Measurements from ENCODE around the gene IRGC.

Gene IRGC

GRCh38 chr19:43691755-43692154 is 24.1 kb upstream of the IRGC start:
- no peaks in the 10 kb centered on the region for H3K4me1 ChIP-seq (ENCODE audit: control insufficient read depth, insufficient read depth, low read length, poor library complexity, severe bottlenecking)
- 90 to 96% methylated on average over 4 to 5 of the region's 5 CpGs for WGBS, 2 experiments (ENCODE audit: insufficient coverage in 2 of 2)
- peaks cover 24% of the 10 kb centered on the region for H3K9me3 ChIP-seq (ENCODE audit: control insufficient read depth, low read length)
- no peak overlapping the region for H3K27ac ChIP-seq (ENCODE audit: low read depth, low read length, severe bottlenecking)
- no peaks in the 10 kb centered on the region for H3K36me3 ChIP-seq (ENCODE audit: control insufficient read depth, insufficient read depth, low read length)
- no peak overlapping the region for H3K4me3 ChIP-seq (ENCODE audit: extremely low read depth, insufficient read depth, low read length, poor library complexity, severe bottlenecking)

- Histone ChIP-seq H3K4me1 (ENCODE audit: control insufficient read depth, insufficient read depth, low read length, poor library complexity, severe bottlenecking) (no peaks in the 10 kb centered on the region), H3K27ac (ENCODE audit: low read depth, low read length, severe bottlenecking) (no peak overlapping the region), H3K36me3 (ENCODE audit: control insufficient read depth, insufficient read depth, low read length) (no peaks in the 10 kb centered on the region), H3K9me3 (ENCODE audit: control insufficient read depth, low read length) (peaks cover 24% of the 10 kb centered on the region), H3K4me3 (ENCODE audit: extremely low read depth, insufficient read depth, low read length, poor library complexity, severe bottlenecking) (no peak overlapping the region)
- 80 to 90% methylated on average over 1 of the region's 2 CpGs for WGBS, 2 experiments (ENCODE audit: insufficient coverage in 2 of 2)
These were observed 23.5 kb upstream of the IRGC start for GRCh38 chr19:43692385-43692784.

- H3K36me3 ChIP-seq (ENCODE audit: control insufficient read depth, insufficient read depth, low read length): no peaks in the 10 kb centered on the region
- no peak overlapping the region for H3K4me3 ChIP-seq (ENCODE audit: extremely low read depth, insufficient read depth, low read length, poor library complexity, severe bottlenecking)
- H3K4me1 ChIP-seq (ENCODE audit: control insufficient read depth, insufficient read depth, low read length, poor library complexity, severe bottlenecking): no peaks in the 10 kb centered on the region
- WGBS, 2 experiments (ENCODE audit: insufficient coverage in 2 of 2): 95 to 100% methylated on average over 1 to 3 of the region's 4 CpGs
- H3K9me3 ChIP-seq (ENCODE audit: control insufficient read depth, low read length): peaks cover 24% of the 10 kb centered on the region
- H3K27ac ChIP-seq (ENCODE audit: low read depth, low read length, severe bottlenecking): no peak overlapping the region
These were observed 23.0 kb upstream of the IRGC start for GRCh38 chr19:43692877-43693276.

GRCh38 chr19:43694553-43694952 is 21.3 kb upstream of the IRGC start:
- no peak overlapping the region for H3K27ac ChIP-seq (ENCODE audit: low read depth, low read length, severe bottlenecking)
- H3K9me3 ChIP-seq (ENCODE audit: control insufficient read depth, low read length): peaks cover 24% of the 10 kb centered on the region
- H3K4me3 ChIP-seq (ENCODE audit: extremely low read depth, insufficient read depth, low read length, poor library complexity, severe bottlenecking): no peak overlapping the region
- H3K36me3 ChIP-seq (ENCODE audit: control insufficient read depth, insufficient read depth, low read length): no peaks in the 10 kb centered on the region
- WGBS, 2 experiments (ENCODE audit: insufficient coverage in 2 of 2): 83 to 91% methylated on average over 5 of the region's 5 CpGs
- no peaks in the 10 kb centered on the region for H3K4me1 ChIP-seq (ENCODE audit: control insufficient read depth, insufficient read depth, low read length, poor library complexity, severe bottlenecking)

- Histone ChIP-seq H3K36me3 (ENCODE audit: control insufficient read depth, insufficient read depth, low read length) (no peaks in the 10 kb centered on the region), H3K27ac (ENCODE audit: low read depth, low read length, severe bottlenecking) (no peak overlapping the region), H3K9me3 (ENCODE audit: control insufficient read depth, low read length) (peaks cover 14% of the 10 kb centered on the region), H3K4me3 (ENCODE audit: extremely low read depth, insufficient read depth, low read length, poor library complexity, severe bottlenecking) (no peak overlapping the region), H3K4me1 (ENCODE audit: control insufficient read depth, insufficient read depth, low read length, poor library complexity, severe bottlenecking) (peaks cover under 1% of the 10 kb centered on the region)
- WGBS, 2 experiments (ENCODE audit: insufficient coverage in 2 of 2): 93 to 96% methylated on average over 4 of the region's 6 CpGs
These were observed 19.7 kb upstream of the IRGC start for GRCh38 chr19:43695985-43696704.

GRCh38 chr19:43697295-43697694 is 18.6 kb upstream of the IRGC start:
- Histone ChIP-seq H3K27ac (ENCODE audit: low read depth, low read length, severe bottlenecking) (no peak overlapping the region), H3K4me3 (ENCODE audit: extremely low read depth, insufficient read depth, low read length, poor library complexity, severe bottlenecking) (no peak overlapping the region), H3K9me3 (ENCODE audit: control insufficient read depth, low read length) (peaks cover 3% of the 10 kb centered on the region), H3K4me1 (ENCODE audit: control insufficient read depth, insufficient read depth, low read length, poor library complexity, severe bottlenecking) (peaks cover 5% of the 10 kb centered on the region), H3K36me3 (ENCODE audit: control insufficient read depth, insufficient read depth, low read length) (no peaks in the 10 kb centered on the region)
- WGBS, 2 experiments (ENCODE audit: insufficient coverage in 2 of 2): 100% methylated on average over 2 of the region's 5 CpGs; no CpG with 5 or more reads in 1 of the 2 experiments

- Histone ChIP-seq H3K9me3 (ENCODE audit: control insufficient read depth, low read length) (no peaks in the 10 kb centered on the region), H3K4me1 (ENCODE audit: control insufficient read depth, insufficient read depth, low read length, poor library complexity, severe bottlenecking) (peaks cover 9% of the 10 kb centered on the region), H3K4me3 (ENCODE audit: extremely low read depth, insufficient read depth, low read length, poor library complexity, severe bottlenecking) (no peak overlapping the region), H3K27ac (ENCODE audit: low read depth, low read length, severe bottlenecking) (no peak overlapping the region), H3K36me3 (ENCODE audit: control insufficient read depth, insufficient read depth, low read length) (no peaks in the 10 kb centered on the region)
- 27 to 28% methylated on average over 44 of the region's 46 CpGs for WGBS, 2 experiments (ENCODE audit: insufficient coverage in 2 of 2)
These were observed 16.1 kb upstream of the IRGC start for GRCh38 chr19:43699506-43700394.

- Histone ChIP-seq H3K27ac (ENCODE audit: low read depth, low read length, severe bottlenecking) (no peak overlapping the region), H3K36me3 (ENCODE audit: control insufficient read depth, insufficient read depth, low read length) (no peaks in the 10 kb centered on the region), H3K4me1 (ENCODE audit: control insufficient read depth, insufficient read depth, low read length, poor library complexity, severe bottlenecking) (peaks cover 9% of the 10 kb centered on the region), H3K4me3 (ENCODE audit: extremely low read depth, insufficient read depth, low read length, poor library complexity, severe bottlenecking) (no peak overlapping the region), H3K9me3 (ENCODE audit: control insufficient read depth, low read length) (no peaks in the 10 kb centered on the region)
- 94 to 99% methylated on average over 12 of the region's 13 CpGs for WGBS, 2 experiments (ENCODE audit: insufficient coverage in 2 of 2)
These were observed 15.4 kb upstream of the IRGC start for GRCh38 chr19:43700395-43701000.

- no peaks in the 10 kb centered on the region for H3K36me3 ChIP-seq (ENCODE audit: control insufficient read depth, insufficient read depth, low read length)
- no peak overlapping the region for H3K4me3 ChIP-seq (ENCODE audit: extremely low read depth, insufficient read depth, low read length, poor library complexity, severe bottlenecking)
- WGBS, 2 experiments (ENCODE audit: insufficient coverage in 2 of 2): 79 to 81% methylated on average over 6 to 7 of the region's 7 CpGs
- H3K4me1 ChIP-seq (ENCODE audit: control insufficient read depth, insufficient read depth, low read length, poor library complexity, severe bottlenecking): peaks cover 9% of the 10 kb centered on the region
- H3K9me3 ChIP-seq (ENCODE audit: control insufficient read depth, low read length): peaks cover 4% of the 10 kb centered on the region
- H3K27ac ChIP-seq (ENCODE audit: low read depth, low read length, severe bottlenecking): no peak overlapping the region
These were observed 11.7 kb upstream of the IRGC start for GRCh38 chr19:43704002-43704705.

- H3K9me3 ChIP-seq (ENCODE audit: control insufficient read depth, low read length): peaks cover 4% of the 10 kb centered on the region
- 93 to 100% methylated on average over 2 to 3 of the region's 6 CpGs for WGBS, 2 experiments (ENCODE audit: insufficient coverage in 2 of 2)
These were observed 10.1 kb upstream of the IRGC start for GRCh38 chr19:43705729-43706128.

More at GRCh38 chr19:43705729-43706128, 10.1 kb upstream of the IRGC start:
- H3K36me3 ChIP-seq (ENCODE audit: control insufficient read depth, insufficient read depth, low read length): no peaks in the 10 kb centered on the region
- H3K4me3 ChIP-seq (ENCODE audit: extremely low read depth, insufficient read depth, low read length, poor library complexity, severe bottlenecking): no peak overlapping the region
- H3K4me1 ChIP-seq (ENCODE audit: control insufficient read depth, insufficient read depth, low read length, poor library complexity, severe bottlenecking): peaks cover 9% of the 10 kb centered on the region
- no peak overlapping the region for H3K27ac ChIP-seq (ENCODE audit: low read depth, low read length, severe bottlenecking)

Data from mesodermal cell (in vitro differentiated cells).